Loucy (cell line): Measurements from ENCODE around the gene KRTAP3-1.

ENCODE experiments used
- CTCF ChIP-seq: fragments of 200-600 bp; sonication (generic); conservative IDR thresholded peaks from 2 replicates; pipeline ENCODE4 v1.5.1; 2014; ENCODE audit warnings: mild to moderate bottlenecking, antibody characterized with exemption, low read length
- EZH2phosphoT487 ChIP-seq: fragments of 200-600 bp; IDR thresholded peaks from 2 replicates; pipeline ENCODE4 v1.6.1; 2018; ENCODE audit warnings: antibody characterized with exemption, mild to moderate bottlenecking, moderate library complexity, borderline replicate concordance

- TF ChIP-seq CTCF (no peak), EZH2phosphoT487 (no peak)
Observed at GRCh38 chr17:40981115-40981514, 27.8 kb downstream of the KRTAP3-1 start.
